Mesenchymal stem cell (in vitro differentiated cells and primary cell): Measurements from ENCODE around the gene FAF1.
A peak's percentile ranks its signal among the peaks of the same experiment; 100 is the strongest.

Experiments
- DNase-seq: peaks from one replicate; pipeline ENCODE4 v3.0.0-alpha.2; 2013
- H2AFZ ChIP-seq: one replicate; pipeline ENCODE4 v1.6.1; 2013; ENCODE audit warnings: low read depth, mild to moderate bottlenecking, control low read depth, inconsistent platforms, low read length, moderate library complexity
- H2AK5ac ChIP-seq: 2 replicates; pipeline ENCODE4 v1.6.1; 2013; ENCODE audit warnings: low read length, moderate library complexity, mild to moderate bottlenecking, inconsistent platforms; ENCODE audit not compliant: severe bottlenecking
- H2BK120ac ChIP-seq: one replicate; pipeline ENCODE4 v1.6.1; 2013; ENCODE audit warnings: low read depth, mild to moderate bottlenecking, inconsistent platforms, low read length, moderate library complexity
- H2BK12ac ChIP-seq, 2 experiments: one replicate each; pipeline ENCODE4 v1.6.1; 2013; ENCODE audit warnings: inconsistent platforms in 2 of 2, low read length in 2 of 2, mild to moderate bottlenecking in 2 of 2, moderate library complexity in 2 of 2, control low read depth in 1 of 2
- H2BK15ac ChIP-seq: one replicate; pipeline ENCODE4 v1.6.1; 2013; ENCODE audit warnings: mild to moderate bottlenecking, low read depth, inconsistent platforms; ENCODE audit not compliant: poor library complexity, severe bottlenecking
- H2BK5ac ChIP-seq: 2 replicates; pipeline ENCODE4 v1.6.1; 2013; ENCODE audit warnings: low read depth, mild to moderate bottlenecking, low read length, control low read depth, inconsistent platforms; ENCODE audit not compliant: poor library complexity, severe bottlenecking
- H3K14ac ChIP-seq, 2 experiments: one replicate each; pipeline ENCODE4 v1.6.1; 2013; ENCODE audit warnings: inconsistent platforms in 2 of 2, low read length in 2 of 2, control low read depth in 1 of 2, mild to moderate bottlenecking in 1 of 2, moderate library complexity in 1 of 2
- H3K18ac ChIP-seq, 2 experiments: one replicate each; pipeline ENCODE4 v1.6.1; 2013; ENCODE audit warnings: inconsistent platforms in 2 of 2, low read length in 2 of 2, control low read depth in 1 of 2, low read depth in 1 of 2, mild to moderate bottlenecking in 1 of 2
- H3K23ac ChIP-seq, 2 experiments: one replicate each; pipeline ENCODE4 v1.6.1; 2013; ENCODE audit warnings: inconsistent platforms in 2 of 2, low read length in 2 of 2, mild to moderate bottlenecking in 2 of 2, moderate library complexity in 2 of 2, control low read depth in 1 of 2
- H3K27ac ChIP-seq: 2 replicates; pipeline ENCODE4 v1.5.1; 2013; ENCODE audit warnings: mild to moderate bottlenecking, moderate library complexity, low read length, control low read depth, inconsistent platforms; ENCODE audit not compliant: poor library complexity, severe bottlenecking
- H3K27me3 ChIP-seq, 2 experiments: 2 replicates each; pipeline versions ENCODE4 v1.6.1 to v1.7.0; 2013; ENCODE audit warnings: low read length in 2 of 2, mild to moderate bottlenecking in 2 of 2, moderate library complexity in 2 of 2, control low read depth in 1 of 2, inconsistent platforms in 1 of 2; ENCODE audit not compliant: control insufficient read depth in 1 of 2, insufficient read depth in 1 of 2
- H3K36me3 ChIP-seq, 2 experiments: 2 replicates each; pipeline versions ENCODE4 v1.6.1 to v1.7.0; 2013; ENCODE audit warnings: low read length in 2 of 2, control low read depth in 1 of 2, inconsistent platforms in 1 of 2, low read depth in 1 of 2, mild to moderate bottlenecking in 1 of 2; ENCODE audit not compliant: insufficient read depth in 2 of 2, control insufficient read depth in 1 of 2
- H3K4ac ChIP-seq, 2 experiments: one replicate each; pipeline ENCODE4 v1.6.1; 2013; ENCODE audit warnings: inconsistent platforms in 2 of 2, low read length in 2 of 2, mild to moderate bottlenecking in 2 of 2, moderate library complexity in 2 of 2, control low read depth in 1 of 2, low read depth in 1 of 2
- H3K4me1 ChIP-seq: 2 replicates; pipeline ENCODE4 v1.6.1; 2013; ENCODE audit warnings: low read depth, low read length, control low read depth; ENCODE audit not compliant: control insufficient read depth, insufficient read depth
- H3K4me2 ChIP-seq: 2 replicates; pipeline ENCODE4 v1.6.1; 2013; ENCODE audit warnings: low read length, mild to moderate bottlenecking, inconsistent platforms; ENCODE audit not compliant: poor library complexity, severe bottlenecking
- H3K4me3 ChIP-seq, 2 experiments: 2 replicates each; pipeline versions ENCODE4 v1.5.1 to v1.7.0; 2013; ENCODE audit warnings: low read length in 2 of 2, mild to moderate bottlenecking in 2 of 2, control low read depth in 1 of 2, low read depth in 1 of 2; ENCODE audit not compliant: insufficient read depth in 1 of 2
- H3K79me1 ChIP-seq: replicated peaks from 2 replicates; pipeline ENCODE4 v1.6.1; 2013; ENCODE audit warnings: mild to moderate bottlenecking, control low read depth, low read length, inconsistent platforms; ENCODE audit not compliant: poor library complexity, severe bottlenecking
- H3K9ac ChIP-seq: 2 replicates; pipeline ENCODE4 v1.7.0; 2013; ENCODE audit warnings: mild to moderate bottlenecking, low read length, moderate library complexity
- H3K9me3 ChIP-seq: 2 replicates; pipeline ENCODE4 v1.7.0; 2013; ENCODE audit warnings: mild to moderate bottlenecking, low read length; ENCODE audit not compliant: control insufficient read depth
- H4K8ac ChIP-seq: one replicate; pipeline ENCODE4 v1.6.1; 2013; ENCODE audit warnings: inconsistent platforms, mild to moderate bottlenecking, low read length, moderate library complexity
- H4K91ac ChIP-seq: one replicate; pipeline ENCODE4 v1.6.1; 2013; ENCODE audit warnings: mild to moderate bottlenecking, low read length, inconsistent platforms
- WGBS: methylation state at CpG from one replicate; pipeline ENCODE4 v1.1.7; 2013; ENCODE audit warnings: mixed read lengths; 5-methylcytosine and 5-hydroxymethylcytosine counted together

FAF1 gene

DNA sequence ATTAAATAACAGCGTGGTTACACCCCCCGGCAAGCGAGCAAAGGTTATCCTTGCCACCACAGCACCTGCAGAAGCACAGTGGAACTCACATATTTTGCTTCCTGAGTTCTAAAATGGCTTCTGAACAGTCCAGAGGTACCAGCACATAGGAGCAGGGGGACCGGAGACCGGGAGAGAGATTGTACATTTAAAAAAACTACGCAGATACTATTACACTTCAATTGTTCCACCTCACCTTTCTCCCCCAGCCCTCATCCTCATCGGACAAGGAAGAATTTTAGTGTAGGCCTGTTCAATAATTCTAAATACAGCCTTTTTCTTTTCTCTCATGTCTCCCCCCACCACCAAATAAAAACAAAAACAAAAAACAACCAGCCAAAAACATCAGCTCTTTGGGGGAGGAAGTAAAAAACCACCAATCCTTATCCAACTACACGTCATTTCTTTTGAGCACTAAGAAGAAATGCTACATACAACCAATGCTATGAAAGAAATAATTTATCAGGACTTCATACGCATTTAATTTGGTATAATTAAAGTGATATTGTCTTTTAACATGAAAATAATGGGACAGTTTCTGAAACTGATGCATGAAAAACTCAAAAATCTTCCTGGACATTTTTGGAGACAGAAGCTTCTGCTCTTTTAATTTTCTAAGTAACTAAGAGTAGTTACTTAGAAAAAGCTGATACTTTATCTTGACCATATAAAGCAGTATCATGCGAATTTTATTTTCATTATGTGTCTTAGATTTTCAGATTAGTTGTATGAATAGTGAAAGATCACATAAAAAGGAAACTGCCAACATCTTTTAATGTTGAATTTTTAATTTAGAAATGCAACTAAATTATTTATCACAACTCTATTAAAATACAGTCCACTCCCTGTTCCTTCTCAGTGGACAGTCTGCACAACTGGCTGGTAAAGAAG is 19.1 kb upstream of the FAF1 start:
- H2BK15ac ChIP-seq: no peak overlapping the region
- H2BK120ac ChIP-seq: no peak overlapping the region
- no peak overlapping the region for H2AFZ ChIP-seq
- H3K9me3 ChIP-seq: no peaks in the 10 kb centered on the region
- no peak overlapping the region for H3K23ac ChIP-seq
- H3K4me3 ChIP-seq: peak overlapping the region in 1 of 2 experiments; percentile 87
- peak overlapping the region; percentile 85 for H3K4me2 ChIP-seq
- no peak overlapping the region for H3K27ac ChIP-seq
- H3K27me3 ChIP-seq: peaks cover 0 to 15% of the 10 kb centered on the region in 2 experiments
- H3K4ac ChIP-seq: no peak overlapping the region
- no peak overlapping the region for H4K91ac ChIP-seq
- H3K9ac ChIP-seq: peak overlapping the region; percentile 93
- no peak overlapping the region for H2AK5ac ChIP-seq
- no peak for DNase-seq
- no peak overlapping the region for H4K8ac ChIP-seq
- no peak overlapping the region for H3K14ac ChIP-seq
- H3K36me3 ChIP-seq: no peaks in the 10 kb centered on the region
- H3K79me1 ChIP-seq: no peaks in the 10 kb centered on the region
- peaks cover 12% of the 10 kb centered on the region for H3K4me1 ChIP-seq
- no peak overlapping the region for H2BK5ac ChIP-seq
- no peak overlapping the region for H2BK12ac ChIP-seq
- no peak overlapping the region for H3K18ac ChIP-seq
- 9% methylated on average over 8 of the region's 10 CpGs for WGBS

DNA sequence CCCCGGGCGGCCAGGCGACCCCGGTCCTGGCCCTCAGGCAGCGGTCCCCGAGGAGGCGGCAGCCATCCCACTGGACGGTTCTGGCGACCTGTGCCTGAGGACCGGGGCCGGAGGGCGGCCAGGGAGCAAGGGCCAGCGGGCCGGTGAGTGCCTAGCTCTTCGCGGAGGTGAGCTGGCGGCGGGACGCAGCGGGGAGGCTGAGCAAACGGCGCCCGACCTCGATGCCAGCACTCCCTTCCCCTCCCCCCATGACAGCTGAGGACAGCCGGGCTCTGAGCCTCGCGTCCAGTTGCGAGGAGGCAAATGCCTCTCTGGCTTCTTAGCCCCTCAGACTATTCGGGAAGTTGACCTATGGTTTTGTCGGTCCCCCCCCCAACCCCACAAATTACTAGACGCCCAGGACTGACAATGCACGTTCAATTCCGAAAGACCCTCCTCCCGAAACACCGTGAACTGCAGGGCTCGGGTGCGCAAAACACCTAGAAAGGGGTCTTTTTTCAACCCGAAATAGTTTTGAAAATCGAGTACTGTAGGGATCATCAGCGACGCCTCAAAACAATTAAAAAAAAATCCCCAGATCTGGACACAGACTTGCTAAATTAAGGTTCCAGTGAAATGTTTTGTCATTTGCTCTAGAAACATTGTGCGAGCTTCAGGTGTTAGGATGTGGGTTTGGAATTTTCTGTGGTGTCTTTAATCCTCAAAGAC is 18.2 kb upstream of the FAF1 start:
- H3K4ac ChIP-seq: peak overlapping the region in 1 of 2 experiments; percentile 77
- no peaks in the 10 kb centered on the region for H3K79me1 ChIP-seq
- no peak overlapping the region for H2BK12ac ChIP-seq
- peaks cover 12% of the 10 kb centered on the region for H3K4me1 ChIP-seq
- no peaks in the 10 kb centered on the region for H3K36me3 ChIP-seq
- H4K8ac ChIP-seq: peak overlapping the region; percentile 81
- H3K27ac ChIP-seq: no peak overlapping the region
- no peak overlapping the region for H2AK5ac ChIP-seq
- H3K18ac ChIP-seq: no peak overlapping the region
- peak; percentile 42 for DNase-seq
- no peak overlapping the region for H2BK120ac ChIP-seq
- peak overlapping the region; percentile 85 for H3K4me2 ChIP-seq
- H3K9ac ChIP-seq: peak overlapping the region; percentile 93
- peak overlapping the region in 1 of 2 experiments; percentile 87 for H3K14ac ChIP-seq
- no peaks in the 10 kb centered on the region for H3K9me3 ChIP-seq
- no peak overlapping the region for H4K91ac ChIP-seq
- H3K4me3 ChIP-seq: peak overlapping the region; percentile 81 to 87
- H2BK5ac ChIP-seq: no peak overlapping the region
- H3K27me3 ChIP-seq: peaks cover 0 to 15% of the 10 kb centered on the region in 2 experiments
- peak overlapping the region; percentile 70 for H2BK15ac ChIP-seq
- H2AFZ ChIP-seq: peak overlapping the region; percentile 85
- peak overlapping the region in 1 of 2 experiments; percentile 34 for H3K23ac ChIP-seq
- 0% methylated on average over 31 of the region's 42 CpGs for WGBS

DNA sequence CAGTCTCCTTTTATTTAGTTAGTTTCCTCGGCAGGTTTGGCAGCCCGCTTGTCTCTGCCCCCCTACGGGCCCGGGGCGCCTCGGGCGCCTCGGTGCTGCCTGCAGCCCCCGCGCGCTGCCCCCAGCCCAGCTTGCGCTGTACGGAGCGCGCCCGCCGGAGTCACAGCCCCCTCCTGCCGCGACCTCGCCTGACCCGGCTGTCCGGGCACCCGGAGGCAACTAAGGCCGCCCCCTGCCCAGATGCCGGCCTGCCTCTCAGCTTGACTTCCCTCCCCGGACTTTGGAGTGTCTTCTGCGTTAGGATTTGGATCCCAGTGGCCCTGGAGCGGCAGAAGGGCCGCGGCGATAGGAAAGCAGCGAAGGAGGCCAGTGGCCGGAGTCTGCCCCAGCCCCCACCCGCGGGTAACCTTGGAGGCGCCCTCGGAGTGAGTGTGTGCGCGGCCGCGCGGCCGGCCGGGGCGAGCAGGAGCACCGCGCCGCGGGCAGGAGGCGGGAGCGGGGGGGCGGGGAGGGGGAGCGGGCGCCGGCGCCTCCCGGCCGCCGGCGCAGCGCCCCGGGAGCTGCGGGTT is 17.6 kb upstream of the FAF1 start:
- H3K23ac ChIP-seq: peak overlapping the region in 1 of 2 experiments; percentile 34
- H4K91ac ChIP-seq: no peak overlapping the region
- H3K18ac ChIP-seq: no peak overlapping the region
- H3K27ac ChIP-seq: no peak overlapping the region
- no peak overlapping the region for H2BK5ac ChIP-seq
- peak overlapping the region in 1 of 2 experiments; percentile 7 for H3K4ac ChIP-seq
- no peaks in the 10 kb centered on the region for H3K36me3 ChIP-seq
- H3K4me2 ChIP-seq: peak overlapping the region; percentile 85
- H2BK120ac ChIP-seq: no peak overlapping the region
- peak overlapping the region in 1 of 2 experiments; percentile 44 for H3K14ac ChIP-seq
- peak overlapping the region in 1 of 2 experiments; percentile 63 for H2BK12ac ChIP-seq
- H3K27me3 ChIP-seq: peaks cover 0 to 15% of the 10 kb centered on the region in 2 experiments
- peak overlapping the region; percentile 81 to 87 for H3K4me3 ChIP-seq
- H3K9ac ChIP-seq: peak overlapping the region; percentile 93
- no peaks in the 10 kb centered on the region for H3K79me1 ChIP-seq
- no peak overlapping the region for H2BK15ac ChIP-seq
- H3K9me3 ChIP-seq: no peaks in the 10 kb centered on the region
- no peak overlapping the region for H2AK5ac ChIP-seq
- peaks cover 12% of the 10 kb centered on the region for H3K4me1 ChIP-seq
- under 1% methylated on average over 51 of the region's 63 CpGs for WGBS
- H2AFZ ChIP-seq: peak overlapping the region; percentile 60
- peak overlapping the region; percentile 45 for H4K8ac ChIP-seq
- DNase-seq: peak; percentile 42
